ENCODE measurements around the gene C4orf50. TPM values are rescaled to one million over a fixed set of nuclear protein-coding genes. Genes with fewer than 3 reads are reported as not detected.
"Not testable (repeated sequence)": the region's sequence is repeated elsewhere in the genome, so short reads cannot be mapped to it uniquely, and the experiment has no call there.

C4orf50 gene
- total RNA-seq, 4 donors from 2014 or later = 0.21 to 0.30 TPM; not detected in 2

DNA sequence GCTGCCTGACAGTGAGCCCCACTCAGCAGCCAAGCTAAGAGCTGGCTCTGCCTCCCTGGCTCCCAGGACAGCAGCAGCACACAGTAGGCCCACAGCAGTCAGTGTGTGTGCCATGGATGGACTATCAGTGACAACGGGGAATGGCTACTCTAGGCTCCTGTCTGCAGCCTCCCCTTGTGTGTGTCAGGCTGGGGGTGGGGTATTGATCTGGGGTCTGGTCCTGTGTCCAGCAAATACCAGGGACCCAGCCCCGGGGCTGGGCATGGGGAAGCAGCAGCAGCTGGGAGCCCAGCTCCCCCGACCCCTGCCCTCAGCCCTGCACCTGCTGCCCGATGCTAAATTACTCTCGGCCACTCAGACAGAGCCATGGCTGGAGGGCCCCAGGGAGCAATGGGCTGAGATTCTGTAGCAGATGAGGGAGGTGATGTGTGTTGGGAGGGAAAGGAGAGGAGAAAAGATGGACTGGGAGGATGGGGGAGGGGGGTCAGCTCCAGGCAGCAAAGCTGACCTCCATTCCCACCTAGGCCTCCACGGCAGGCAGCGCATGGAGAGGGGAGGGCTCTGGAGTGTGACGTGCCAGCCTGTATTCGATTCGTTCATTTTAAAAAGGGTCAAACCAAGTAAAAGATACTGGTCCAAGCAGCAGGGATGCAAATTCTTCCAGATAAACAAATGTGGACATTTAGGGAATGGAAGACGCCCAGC, 64.0 kb downstream of the C4orf50 start:
- WGBS, 2 donors = 71 to 76% methylated on average over 11 of the region's 11 CpGs
- H3K9me3 ChIP-seq = no peaks in the 10 kb centered on the region
- TF ChIP-seq EP300 (IDR thresholded peaks at IDR 0.05) = no peak
- no peak for TF ChIP-seq POLR2A (IDR thresholded peaks at IDR 0.05)
- TF ChIP-seq, protein P1, sequence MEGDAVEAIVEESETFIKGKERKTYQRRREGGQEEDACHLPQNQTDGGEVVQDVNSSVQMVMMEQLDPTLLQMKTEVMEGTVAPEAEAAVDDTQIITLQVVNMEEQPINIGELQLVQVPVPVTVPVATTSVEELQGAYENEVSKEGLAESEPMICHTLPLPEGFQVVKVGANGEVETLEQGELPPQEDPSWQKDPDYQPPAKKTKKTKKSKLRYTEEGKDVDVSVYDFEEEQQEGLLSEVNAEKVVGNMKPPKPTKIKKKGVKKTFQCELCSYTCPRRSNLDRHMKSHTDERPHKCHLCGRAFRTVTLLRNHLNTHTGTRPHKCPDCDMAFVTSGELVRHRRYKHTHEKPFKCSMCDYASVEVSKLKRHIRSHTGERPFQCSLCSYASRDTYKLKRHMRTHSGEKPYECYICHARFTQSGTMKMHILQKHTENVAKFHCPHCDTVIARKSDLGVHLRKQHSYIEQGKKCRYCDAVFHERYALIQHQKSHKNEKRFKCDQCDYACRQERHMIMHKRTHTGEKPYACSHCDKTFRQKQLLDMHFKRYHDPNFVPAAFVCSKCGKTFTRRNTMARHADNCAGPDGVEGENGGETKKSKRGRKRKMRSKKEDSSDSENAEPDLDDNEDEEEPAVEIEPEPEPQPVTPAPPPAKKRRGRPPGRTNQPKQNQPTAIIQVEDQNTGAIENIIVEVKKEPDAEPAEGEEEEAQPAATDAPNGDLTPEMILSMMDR (IDR thresholded peaks at IDR 0.05) = no peak
- H3K4me1 ChIP-seq = no peaks in the 10 kb centered on the region
- no peak overlapping the region for H3K27ac ChIP-seq
- H3K27me3 ChIP-seq = no peaks in the 10 kb centered on the region
- H3K36me3 ChIP-seq = no peaks in the 10 kb centered on the region
- no peak overlapping the region for H3K4me3 ChIP-seq
- no peak for DNase-seq (ENCODE audit: low spot score in 2 of 2)

DNA sequence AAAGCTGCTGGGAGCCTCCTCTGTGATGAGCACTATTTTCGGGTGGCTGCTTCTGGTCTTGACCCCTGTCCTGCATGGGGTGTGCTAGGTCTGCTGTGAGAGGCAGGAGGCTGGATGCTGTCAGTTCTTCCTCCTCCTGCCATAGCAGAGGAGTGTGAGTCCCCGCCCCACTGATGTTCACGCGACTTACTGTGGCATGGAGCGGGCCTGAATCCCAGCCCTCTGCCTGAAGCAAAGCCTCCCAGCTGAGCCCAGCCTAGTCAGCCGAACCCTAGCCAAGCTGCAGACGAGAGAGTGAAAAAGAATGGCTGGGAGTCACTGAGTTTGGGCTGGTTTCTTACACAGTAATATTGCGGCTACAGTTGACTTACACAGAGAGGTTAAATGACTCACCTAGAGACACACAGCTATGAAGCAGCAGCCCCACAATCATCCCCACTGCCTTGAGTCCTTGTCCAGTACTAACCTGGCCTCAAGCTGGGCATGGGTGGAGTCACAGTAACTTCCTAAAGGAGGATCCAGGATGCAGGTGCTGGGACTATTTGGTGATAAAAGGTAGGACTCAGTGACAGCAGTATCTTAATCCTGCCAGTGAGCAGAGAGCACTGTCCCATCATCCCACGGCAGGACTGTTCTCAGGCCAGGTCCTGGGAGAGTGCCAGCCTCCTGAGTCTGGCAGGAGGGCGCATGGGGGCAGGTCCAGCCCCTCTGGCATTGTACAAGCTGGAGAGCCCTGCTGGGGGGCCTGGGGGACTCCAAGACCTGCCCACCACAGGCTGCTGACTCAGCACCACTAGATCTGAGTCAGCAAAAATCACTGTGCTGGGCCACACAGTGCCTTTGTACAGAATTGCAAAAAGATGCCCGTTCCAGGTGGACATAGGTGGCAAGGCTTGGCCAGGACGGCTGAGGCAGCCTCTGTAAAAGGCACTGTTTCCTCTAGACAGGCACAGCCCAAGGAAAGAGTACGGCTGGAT, 65.0 kb downstream of the C4orf50 start:
- H3K27me3 ChIP-seq = no peaks in the 10 kb centered on the region
- H3K27ac ChIP-seq = no peak overlapping the region
- 58 to 67% methylated on average over 11 to 13 of the region's 13 CpGs for WGBS, 2 donors
- no peaks in the 10 kb centered on the region for H3K9me3 ChIP-seq
- H3K4me1 ChIP-seq = no peaks in the 10 kb centered on the region
- H3K4me3 ChIP-seq = no peak overlapping the region
- H3K36me3 ChIP-seq = no peaks in the 10 kb centered on the region
- DNase-seq (ENCODE audit: low spot score in 2 of 2) = no peak
- TF ChIP-seq, protein P1 (IDR thresholded peaks at IDR 0.05) = no peak
- no peak for TF ChIP-seq POLR2A (IDR thresholded peaks at IDR 0.05)
- no peak for TF ChIP-seq EP300 (IDR thresholded peaks at IDR 0.05)

DNA sequence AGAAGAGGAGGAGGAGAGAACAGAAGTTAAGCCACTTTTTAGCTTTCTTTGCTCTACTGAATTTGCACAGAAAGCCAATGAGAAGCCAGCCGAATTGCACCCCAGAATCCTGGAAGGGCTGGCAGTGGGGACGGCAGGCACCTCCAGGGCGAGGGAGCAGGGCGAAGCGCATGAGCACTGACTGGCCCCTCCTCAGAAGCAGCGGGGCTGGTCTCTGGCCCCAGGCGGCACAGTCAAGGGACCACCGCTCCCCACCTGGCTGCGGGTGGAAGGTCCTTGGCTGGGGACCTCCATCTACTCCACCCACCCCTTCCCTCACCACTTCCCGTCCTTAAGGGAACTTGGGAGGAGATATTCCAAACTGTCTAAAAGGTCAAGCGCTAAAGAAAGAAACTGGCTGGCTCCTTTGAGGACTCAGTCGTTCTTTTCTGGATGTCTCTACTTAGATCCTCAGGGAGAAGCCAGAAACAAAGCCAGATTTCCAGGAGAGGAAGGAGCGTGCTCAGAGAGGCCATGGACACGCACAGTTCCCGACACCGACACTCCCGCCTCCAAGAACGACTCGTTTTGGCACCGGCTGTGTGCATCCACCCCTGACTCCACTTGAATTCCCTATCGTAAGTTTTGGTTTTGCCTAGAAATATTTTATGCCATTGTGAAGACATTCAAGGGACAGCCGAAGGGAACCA, 65.8 kb downstream of the C4orf50 start:
- Histone ChIP-seq H3K27me3 (no peaks in the 10 kb centered on the region), H3K4me1 (no peaks in the 10 kb centered on the region), H3K9me3 (peaks cover 0 to 5% (median 0%) of the 10 kb centered on the region in 4 donors), H3K4me3 (no peak overlapping the region), H3K36me3 (no peaks in the 10 kb centered on the region), H3K27ac (no peak overlapping the region)
- TF ChIP-seq POLR2A (IDR thresholded peaks at IDR 0.05) (no peak), EP300 (IDR thresholded peaks at IDR 0.05) (no peak)
- TF ChIP-seq, protein P1 (IDR thresholded peaks at IDR 0.05) = no peak
- DNase-seq (ENCODE audit: low spot score in 2 of 2) = no peak
- WGBS, 2 donors = 57 to 58% methylated on average over 20 to 22 of the region's 22 CpGs

DNA sequence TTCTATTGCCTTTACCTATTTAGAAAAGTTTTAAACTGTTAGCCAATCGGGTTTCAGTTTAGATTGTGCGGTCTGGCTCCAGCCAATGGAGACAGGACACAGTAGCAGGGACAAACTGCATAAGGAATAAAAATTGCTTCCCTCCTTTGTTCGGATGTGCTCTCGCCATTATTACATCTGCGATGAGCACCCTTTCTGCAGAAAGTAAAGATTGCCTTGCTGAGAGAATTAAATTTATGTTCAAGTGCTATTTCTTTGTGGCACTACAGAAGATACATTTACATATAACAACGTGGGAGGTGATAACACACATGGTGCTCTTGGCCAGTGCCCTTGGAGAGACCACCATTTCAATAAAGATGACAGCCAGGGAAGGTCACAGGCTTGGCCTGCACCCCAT, 71.6 kb downstream of the C4orf50 start:
- peaks cover 0 to 25% (median 0%) of the 10 kb centered on the region in 4 donors for H3K9me3 ChIP-seq
- H3K27me3 ChIP-seq; DNase-seq (ENCODE audit: low spot score in 2 of 2); H3K27ac ChIP-seq; H3K4me1 ChIP-seq; H3K36me3 ChIP-seq; H3K4me3 ChIP-seq: not testable (repeated sequence)
- WGBS, 2 donors = 78 to 79% methylated on average over 6 of the region's 6 CpGs

DNA sequence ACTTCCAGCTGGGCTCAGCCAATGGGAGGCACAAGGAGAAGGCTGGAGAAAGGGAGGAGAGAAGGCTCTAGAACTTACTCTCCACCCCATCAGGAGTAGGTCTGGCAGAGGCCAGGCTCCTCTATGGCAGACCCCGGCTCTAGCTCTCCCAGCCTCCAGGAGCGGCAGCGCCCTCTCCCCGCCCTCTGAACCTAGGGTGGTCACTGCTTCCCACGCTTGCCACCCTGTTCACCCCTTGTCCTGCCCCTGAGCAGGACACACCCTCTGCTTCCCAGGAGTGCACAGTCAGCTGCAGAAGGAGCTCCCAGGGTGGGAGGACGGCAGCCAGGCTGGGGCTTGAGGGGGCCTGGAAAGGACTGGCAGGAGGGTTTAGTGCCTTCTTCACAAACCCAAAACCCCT, 72.3 kb downstream of the C4orf50 start:
- no peak overlapping the region for H3K4me3 ChIP-seq
- WGBS, 2 donors = 66 to 74% methylated on average over 6 of the region's 6 CpGs
- no peak for TF ChIP-seq EP300 (IDR thresholded peaks at IDR 0.05)
- TF ChIP-seq POLR2A (IDR thresholded peaks at IDR 0.05) = no peak
- TF ChIP-seq, protein P1 (IDR thresholded peaks at IDR 0.05) = no peak

More for the DNA sequence above, 72.3 kb downstream of the C4orf50 start:
- Histone ChIP-seq H3K4me1 (no peaks in the 10 kb centered on the region), H3K27ac (no peak overlapping the region), H3K9me3 (peaks cover 0 to 31% (median 0%) of the 10 kb centered on the region in 4 donors), H3K27me3 (no peaks in the 10 kb centered on the region), H3K36me3 (no peaks in the 10 kb centered on the region)
- DNase-seq (ENCODE audit: low spot score in 2 of 2) = no peak

Measured in tibial nerve (tissue), 4 donors.